ENCODE measurements around the gene ESPL1. TPM values are rescaled to one million over a fixed set of nuclear protein-coding genes. Genes with fewer than 3 reads are reported as not detected.

ESPL1 gene
- total RNA-seq, 2 donors from 2014 or later, result 80.1 to 92.1 TPM

DNA sequence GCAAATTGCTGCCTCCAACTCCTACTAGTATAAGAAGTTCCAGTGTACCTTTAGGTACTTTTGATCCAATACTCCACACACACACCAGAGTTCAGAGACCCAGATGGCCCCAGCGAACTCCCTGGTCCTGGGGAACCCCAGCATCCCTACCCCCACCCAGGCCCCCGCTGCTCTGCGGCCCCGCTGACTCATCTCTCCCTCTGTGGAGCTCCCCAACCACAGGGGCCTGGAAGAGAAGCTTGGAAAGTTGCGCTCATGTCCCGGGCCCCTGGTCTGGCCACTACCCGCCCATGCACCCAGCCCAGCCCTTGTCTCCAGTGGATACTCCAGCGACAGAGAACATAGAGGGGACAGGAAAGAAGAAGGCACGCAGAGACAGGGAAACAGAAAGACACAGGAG is 72.3 kb downstream of the ESPL1 start:
- H3K36me3 Mint-ChIP-seq (ENCODE audit: low read depth), result no peaks in the 10 kb centered on the region
- H3K4me1 Mint-ChIP-seq, result peaks cover 20% of the 10 kb centered on the region
- H3K9me3 Mint-ChIP-seq, result no peaks in the 10 kb centered on the region
- H3K4me3 Mint-ChIP-seq, result no peak overlapping the region
- ATAC-seq (replicated peaks), result no peak
- H3K27ac Mint-ChIP-seq, result no peak overlapping the region
- peaks cover 32% of the 10 kb centered on the region for H3K27me3 Mint-ChIP-seq

Other genes with a start within 250 kb of the ESPL1 start
- gene TNS2, start 218.2 kb upstream of the ESPL1 start, total RNA-seq, result 1 to 10 TPM in 1 of 2 donors, under 1 TPM in 1; 0.69 to 4.6 TPM
- gene SPRYD3, start 188.9 kb upstream of the ESPL1 start, total RNA-seq, result 10 to 100 TPM; 25.4 to 28.8 TPM
- 1 to 10 TPM in 1 of 2 donors, under 1 TPM in 1; 0.45 to 6.0 TPM for gene IGFBP6, start 170.6 kb upstream of the ESPL1 start, total RNA-seq
- gene SOAT2, start 164.8 kb upstream of the ESPL1 start, total RNA-seq, result 1 to 10 TPM in 1 of 2 donors, under 1 TPM in 1; 0.28 to 1.1 TPM
- gene ZNF740, start 87.6 kb upstream of the ESPL1 start, total RNA-seq, result 10 to 100 TPM; 41.8 to 42.3 TPM
- gene CSAD, start 87.4 kb upstream of the ESPL1 start, total RNA-seq, result 10 to 100 TPM; 29.8 to 43.5 TPM
- gene ITGB7, start 61.0 kb upstream of the ESPL1 start, total RNA-seq, result 100 to 1,000 TPM; 183 to 187 TPM
- gene RARG, start 36.1 kb upstream of the ESPL1 start, total RNA-seq, result 10 to 100 TPM; 28.5 to 58.3 TPM
- 100 to 1,000 TPM; 250 to 347 TPM for gene PFDN5, start 27.2 kb downstream of the ESPL1 start, total RNA-seq
- gene MYG1, start 31.4 kb downstream of the ESPL1 start, total RNA-seq, result 10 to 100 TPM; 48.7 to 76.5 TPM
- 10 to 100 TPM; 42.3 to 44.8 TPM for gene AAAS, start 53.3 kb downstream of the ESPL1 start, total RNA-seq
- gene SP7, start 68.1 kb downstream of the ESPL1 start, total RNA-seq, result not detected
- gene SP1, start 111.9 kb downstream of the ESPL1 start, total RNA-seq, result 10 to 100 TPM; 80.9 to 91.5 TPM
- gene AMHR2, start 155.6 kb downstream of the ESPL1 start, total RNA-seq, result not detected
- 100 to 1,000 TPM; 193 to 216 TPM for gene PRR13, start 173.4 kb downstream of the ESPL1 start, total RNA-seq
- 100 to 1,000 TPM; 763 to 862 TPM for gene PCBP2, start 183.8 kb downstream of the ESPL1 start, total RNA-seq
- 10 to 100 TPM; 18.2 to 20.4 TPM for gene MAP3K12, start 231.2 kb downstream of the ESPL1 start, total RNA-seq
- 10 to 100 TPM; 21.7 to 44.0 TPM for gene TARBP2, start 233.0 kb downstream of the ESPL1 start, total RNA-seq
- not detected for gene NPFF, start 239.2 kb downstream of the ESPL1 start, total RNA-seq

All from activated T-helper 17 cell treated with anti-CD3 and anti-CD28 coated beads, Interleukin-2, amount 50 U/mL, for 72 hours (primary cell).